Left ventricle myocardium inferior (tissue), 1 donor: ENCODE results near the gene ANKRD23. TPM values are rescaled to one million over a fixed set of nuclear protein-coding genes. Genes with fewer than 3 reads are reported as not detected.

Experiments used
- DNase-seq: peaks from one replicate; pipeline ENCODE4 v3.0.0-alpha.2; 2020
- H3K27ac ChIP-seq: fragments of 200-600 bp; replicated peaks from 2 replicates; pipeline ENCODE4 v1.8.0; 2021
- H3K27me3 ChIP-seq: fragments of 200-600 bp; 2 replicates; pipeline ENCODE4 v1.8.0; 2021; ENCODE audit warnings: low read depth
- H3K36me3 ChIP-seq: fragments of 200-600 bp; 2 replicates; pipeline ENCODE4 v1.8.0; 2021
- H3K4me1 ChIP-seq: fragments of 200-600 bp; 2 replicates; pipeline ENCODE4 v1.8.0; 2021
- H3K4me3 ChIP-seq: fragments of 200-600 bp; 2 replicates; pipeline ENCODE4 v1.8.0; 2021; ENCODE audit warnings: mild to moderate bottlenecking, moderate library complexity
- H3K9me3 ChIP-seq: fragments of 200-600 bp; replicated peaks from 2 replicates; pipeline ENCODE4 v1.8.0; 2021
- intact Hi-C: fragments of 100-400 bp; cut with micrococcal nuclease; formaldehyde crosslinking; loops from one replicate; pipeline ENCODE4 v1.11.0; 2022
- total RNA-seq: library from RNA; stranded (reverse); fragmentation: NEBNext Ultra II Directional; extraction: Animal tissue kit (Norgen Biotek cat#: 25700); gene quantifications from one replicate; pipeline ENCODE4 v1.2.1, GENCODE V29; 2021
- TF ChIP-seq, protein P1 (sequence below): fragments of 200-600 bp; IDR thresholded peaks from 2 replicates; pipeline ENCODE4 v1.8.0; 2021; ENCODE audit warnings: antibody characterized with exemption, mild to moderate bottlenecking, borderline replicate concordance
- donor health status: DM: no; HTN: yes; CAD: no; lungs with severe emphysema.

Gene ANKRD23
- total RNA-seq, 1 donor from 2014 or later, result 14.4 TPM

- H3K36me3 ChIP-seq, result no peaks in the 10 kb centered on the region
- TF ChIP-seq, protein P1, sequence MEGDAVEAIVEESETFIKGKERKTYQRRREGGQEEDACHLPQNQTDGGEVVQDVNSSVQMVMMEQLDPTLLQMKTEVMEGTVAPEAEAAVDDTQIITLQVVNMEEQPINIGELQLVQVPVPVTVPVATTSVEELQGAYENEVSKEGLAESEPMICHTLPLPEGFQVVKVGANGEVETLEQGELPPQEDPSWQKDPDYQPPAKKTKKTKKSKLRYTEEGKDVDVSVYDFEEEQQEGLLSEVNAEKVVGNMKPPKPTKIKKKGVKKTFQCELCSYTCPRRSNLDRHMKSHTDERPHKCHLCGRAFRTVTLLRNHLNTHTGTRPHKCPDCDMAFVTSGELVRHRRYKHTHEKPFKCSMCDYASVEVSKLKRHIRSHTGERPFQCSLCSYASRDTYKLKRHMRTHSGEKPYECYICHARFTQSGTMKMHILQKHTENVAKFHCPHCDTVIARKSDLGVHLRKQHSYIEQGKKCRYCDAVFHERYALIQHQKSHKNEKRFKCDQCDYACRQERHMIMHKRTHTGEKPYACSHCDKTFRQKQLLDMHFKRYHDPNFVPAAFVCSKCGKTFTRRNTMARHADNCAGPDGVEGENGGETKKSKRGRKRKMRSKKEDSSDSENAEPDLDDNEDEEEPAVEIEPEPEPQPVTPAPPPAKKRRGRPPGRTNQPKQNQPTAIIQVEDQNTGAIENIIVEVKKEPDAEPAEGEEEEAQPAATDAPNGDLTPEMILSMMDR, result no peak
- H3K4me3 ChIP-seq, result no peak overlapping the region
- H3K4me1 ChIP-seq, result peaks cover 48% of the 10 kb centered on the region
- H3K27ac ChIP-seq, result no peak overlapping the region
- intact Hi-C loops, result no loop called here
- DNase-seq, result no peak
- no peaks in the 10 kb centered on the region for H3K27me3 ChIP-seq
- no peaks in the 10 kb centered on the region for H3K9me3 ChIP-seq
Observed at GRCh38 chr2:96876269-96877041, 32.6 kb upstream of the ANKRD23 start.

DNA sequence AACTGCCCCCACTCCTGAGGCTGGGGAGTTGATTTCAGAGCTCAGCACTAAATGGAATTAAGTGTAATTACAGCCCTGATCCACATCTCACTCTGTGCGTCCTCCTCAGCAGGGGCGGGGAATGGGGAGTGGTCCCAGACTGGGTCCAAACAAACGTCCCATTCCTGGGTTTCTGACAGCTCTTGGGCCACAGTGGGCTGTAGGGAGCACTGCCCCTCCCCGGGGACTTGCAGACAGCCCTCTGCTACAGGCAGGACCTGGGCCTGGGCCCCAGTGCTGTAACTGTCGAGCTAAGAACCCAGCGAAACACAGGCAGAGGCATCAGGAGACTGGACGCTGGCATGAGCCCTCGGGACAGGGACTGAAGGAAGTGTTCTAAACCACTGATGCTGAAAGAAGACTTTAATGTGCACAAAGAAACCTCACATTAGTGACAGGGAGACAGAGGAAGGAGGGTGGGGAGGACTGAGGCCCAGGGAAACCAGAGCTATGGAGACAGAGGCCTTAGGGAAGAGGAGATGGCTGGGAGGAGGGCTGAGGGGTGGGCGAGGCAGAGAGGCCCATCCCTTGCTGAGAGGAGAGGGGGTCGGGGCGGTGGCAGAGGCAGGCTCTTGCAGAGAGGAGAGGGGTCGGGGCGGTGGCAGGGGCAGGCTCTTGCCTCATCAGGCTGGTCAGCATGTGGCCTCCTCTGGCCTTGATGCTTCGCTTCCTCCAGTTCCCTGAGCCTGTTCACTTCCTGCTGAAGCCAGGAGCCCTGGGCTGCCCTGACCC lies 31.9 kb upstream of the ANKRD23 start:
- H3K27ac ChIP-seq, result peak overlapping the region; percentile 38
- H3K9me3 ChIP-seq, result no peaks in the 10 kb centered on the region
- no peaks in the 10 kb centered on the region for H3K36me3 ChIP-seq
- H3K27me3 ChIP-seq, result no peaks in the 10 kb centered on the region
- intact Hi-C loops, result no loop called here
- no peak for DNase-seq
- H3K4me1 ChIP-seq, result peaks cover 49% of the 10 kb centered on the region
- H3K4me3 ChIP-seq, result no peak overlapping the region
- TF ChIP-seq, protein P1, result no peak

- H3K27me3 ChIP-seq, result no peaks in the 10 kb centered on the region
- no peak for DNase-seq
- TF ChIP-seq, protein P1, result no peak
- no peaks in the 10 kb centered on the region for H3K36me3 ChIP-seq
- H3K4me1 ChIP-seq, result peaks cover 62% of the 10 kb centered on the region
- peak overlapping the region; percentile 98 for H3K27ac ChIP-seq
- H3K9me3 ChIP-seq, result no peaks in the 10 kb centered on the region
- intact Hi-C loops, result loop anchor here (5.0 kb wide), 1 partner anchor 33 kb away; no protein-coding TSS in a partner anchor
- H3K4me3 ChIP-seq, result peak overlapping the region; percentile 14
Observed at GRCh38 chr2:96874198-96874831, 30.5 kb upstream of the ANKRD23 start.

DNA sequence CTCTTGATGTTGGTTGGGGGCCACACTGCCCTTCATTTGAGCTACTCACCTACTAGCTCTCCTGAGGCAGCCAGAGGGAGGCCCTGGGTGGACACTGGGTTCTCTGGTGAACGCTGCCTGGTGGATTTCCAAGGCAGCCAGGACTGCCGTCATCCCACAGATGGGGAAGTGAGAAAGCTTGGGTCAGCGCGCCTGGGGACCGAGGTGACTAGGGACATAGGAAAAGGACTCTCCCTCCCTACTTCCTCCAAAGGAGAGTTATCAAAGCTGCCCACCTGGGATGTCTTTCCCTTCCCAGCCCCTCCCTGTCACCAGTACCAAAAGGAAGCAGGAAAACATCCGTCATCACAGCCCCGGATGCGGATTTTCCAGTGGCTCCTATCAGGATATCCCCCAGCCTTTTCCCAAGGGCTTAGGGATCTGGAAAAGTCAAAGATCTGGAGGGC lies 29.9 kb upstream of the ANKRD23 start:
- DNase-seq, result peak; percentile 76
- peaks cover 68% of the 10 kb centered on the region for H3K4me1 ChIP-seq
- peak overlapping the region; percentile 98 for H3K27ac ChIP-seq
- H3K27me3 ChIP-seq, result no peaks in the 10 kb centered on the region
- TF ChIP-seq, protein P1, result no peak
- no peaks in the 10 kb centered on the region for H3K36me3 ChIP-seq
- intact Hi-C loops, result loop anchor here (5.0 kb wide), 1 partner anchor 34 kb away; no protein-coding TSS in a partner anchor
- peak overlapping the region; percentile 43 for H3K4me3 ChIP-seq
- H3K9me3 ChIP-seq, result no peaks in the 10 kb centered on the region
